GM21381 (cell line): Measurements from ENCODE around the gene MAVS.
"Not testable (repeated sequence)": the region's sequence is repeated elsewhere in the genome, so short reads cannot be mapped to it uniquely, and the experiment has no call there.

Experiments used
- ATAC-seq: cut with Tn5 transposase; IDR thresholded peaks from one replicate; pipeline ENCODE4 v1.9.1; 2021; ENCODE audit warnings: mild to moderate bottlenecking, moderate library complexity; ENCODE audit not compliant: unreplicated experiment

The MAVS gene

DNA sequence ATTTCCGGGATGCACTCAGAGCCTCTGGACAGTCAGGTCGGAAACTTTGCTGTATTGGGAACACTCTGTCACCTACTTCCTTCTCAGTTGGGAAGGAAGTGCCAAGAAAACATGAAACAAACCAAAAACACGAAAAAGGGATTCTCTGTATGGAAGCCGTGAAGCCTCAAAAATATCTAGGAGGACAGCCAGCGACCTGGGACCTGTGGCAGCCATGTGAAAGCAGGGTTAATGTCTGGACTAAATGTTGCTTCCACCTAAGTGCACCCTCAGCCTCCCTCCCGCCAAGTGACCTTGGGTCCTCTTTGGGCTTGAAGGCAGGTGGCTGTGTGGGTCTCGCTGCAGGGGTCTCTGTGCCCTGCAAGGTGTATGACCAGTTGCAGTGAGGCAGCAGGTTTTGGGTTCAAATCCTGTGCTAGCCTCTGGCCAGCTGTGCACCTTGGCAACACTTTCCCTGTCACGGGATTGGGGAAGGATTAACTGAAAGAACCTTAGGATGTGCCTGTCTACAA lies 851 bp downstream of the MAVS start:
- no peak for ATAC-seq

- no peak for ATAC-seq
These were observed 1.9 kb downstream of the MAVS start for GRCh38 chr20:3848565-3848964.

GRCh38 chr20:3854462-3854871 lies 7.8 kb downstream of the MAVS start:
- ATAC-seq: no peak

DNA sequence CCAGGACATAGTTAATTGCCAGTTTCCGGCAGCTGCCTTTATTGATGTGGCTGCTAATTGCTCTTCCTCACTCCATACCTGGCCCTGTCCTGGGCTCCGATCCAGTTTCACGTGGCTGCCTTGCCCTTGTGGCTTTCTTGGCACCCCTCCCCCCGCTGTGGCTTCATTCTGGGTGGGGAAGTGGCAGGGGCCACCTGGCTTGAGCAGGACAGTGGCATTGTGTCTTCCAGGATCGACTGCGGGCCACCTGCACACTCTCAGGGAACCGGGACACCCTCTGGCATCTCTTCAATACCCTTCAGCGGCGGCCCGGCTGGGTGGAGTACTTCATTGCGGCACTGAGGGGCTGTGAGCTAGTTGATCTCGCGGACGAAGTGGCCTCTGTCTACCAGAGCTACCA lies 10.8 kb downstream of the MAVS start:
- ATAC-seq: no peak

DNA sequence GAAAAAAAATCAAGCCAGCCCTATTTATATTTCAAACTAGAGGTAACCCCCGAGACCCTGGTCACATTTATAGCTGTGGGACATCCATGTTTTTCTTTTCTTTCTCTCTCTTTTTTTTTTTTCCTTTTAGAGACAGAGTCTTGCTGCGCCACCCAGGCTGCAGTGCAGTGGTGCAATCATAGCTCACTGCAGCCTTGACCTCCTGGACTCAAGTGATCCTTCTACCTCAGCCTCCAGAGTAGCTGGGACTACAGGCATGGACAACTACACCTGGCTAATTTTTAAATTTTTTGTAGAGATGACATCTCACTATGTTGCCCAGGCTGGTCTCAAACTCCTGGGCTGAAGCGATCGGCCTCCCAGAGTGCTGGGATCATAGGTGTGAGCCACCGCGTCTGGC lies 12.1 kb downstream of the MAVS start:
- no peak for ATAC-seq

DNA sequence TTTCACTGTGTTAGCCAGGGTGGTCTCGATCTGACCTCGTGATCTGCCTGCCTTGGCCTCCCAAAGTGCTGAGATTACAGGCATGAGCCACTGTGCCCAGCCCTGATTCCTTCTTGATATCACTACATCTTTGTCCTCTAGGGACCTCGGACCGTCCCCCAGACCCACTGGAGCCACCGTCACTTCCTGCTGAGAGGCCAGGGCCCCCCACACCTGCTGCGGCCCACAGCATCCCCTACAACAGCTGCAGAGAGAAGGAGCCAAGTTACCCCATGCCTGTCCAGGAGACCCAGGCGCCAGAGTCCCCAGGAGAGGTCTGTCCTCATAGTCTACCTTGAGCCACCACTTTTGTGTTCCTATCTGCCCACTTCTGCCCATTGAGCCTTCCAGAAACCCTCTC lies 14.6 kb downstream of the MAVS start:
- no peak for ATAC-seq

GRCh38 chr20:3862333-3862732 lies 15.7 kb downstream of the MAVS start:
- ATAC-seq: no peak

GRCh38 chr20:3863317-3863716 lies 16.7 kb downstream of the MAVS start:
- ATAC-seq: no peak

DNA sequence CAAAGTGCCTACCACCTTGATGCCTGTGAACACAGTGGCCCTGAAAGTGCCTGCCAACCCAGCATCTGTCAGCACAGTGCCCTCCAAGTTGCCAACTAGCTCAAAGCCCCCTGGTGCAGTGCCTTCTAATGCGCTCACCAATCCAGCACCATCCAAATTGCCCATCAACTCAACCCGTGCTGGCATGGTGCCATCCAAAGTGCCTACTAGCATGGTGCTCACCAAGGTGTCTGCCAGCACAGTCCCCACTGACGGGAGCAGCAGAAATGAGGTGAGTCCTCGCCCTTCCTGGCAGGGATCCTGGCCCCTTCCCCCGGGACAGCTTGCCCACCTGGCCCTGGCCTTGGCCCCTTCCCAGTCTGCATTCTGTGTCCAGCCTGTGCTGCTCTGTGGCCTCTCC lies 17.9 kb downstream of the MAVS start:
- no peak for ATAC-seq

DNA sequence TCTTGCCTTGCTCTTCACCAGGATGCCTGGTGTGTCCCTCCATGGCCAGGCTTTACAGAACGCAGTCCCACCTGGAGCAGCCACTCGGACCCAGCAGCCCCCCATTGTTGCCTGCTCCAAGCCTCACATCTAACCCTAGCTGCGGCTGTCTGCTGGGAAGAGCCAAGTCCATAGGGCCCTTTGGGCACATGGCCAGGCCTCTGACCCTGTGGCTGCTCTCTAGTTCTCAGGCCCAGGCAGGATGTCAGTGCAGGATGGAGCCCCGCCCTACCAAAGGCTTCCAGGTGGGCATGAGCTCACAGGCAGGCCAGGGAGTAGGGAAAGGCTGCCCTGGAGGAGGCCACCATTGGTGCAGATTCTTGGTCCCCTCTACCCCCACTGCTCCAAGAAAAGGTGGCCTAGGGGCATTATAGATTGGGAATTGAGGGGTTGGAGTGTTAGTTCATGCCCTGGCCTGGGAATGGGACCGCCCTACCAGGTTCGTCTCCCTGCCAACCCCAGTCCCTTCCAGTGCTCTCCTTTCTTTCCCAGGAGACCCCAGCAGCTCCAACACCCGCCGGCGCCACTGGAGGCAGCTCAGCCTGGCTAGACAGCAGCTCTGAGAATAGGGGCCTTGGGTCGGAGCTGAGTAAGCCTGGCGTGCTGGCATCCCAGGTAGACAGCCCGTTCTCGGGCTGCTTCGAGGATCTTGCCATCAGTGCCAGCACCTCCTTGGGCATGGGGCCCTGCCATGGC lies 18.7 kb downstream of the MAVS start:
- ATAC-seq: no peak

DNA sequence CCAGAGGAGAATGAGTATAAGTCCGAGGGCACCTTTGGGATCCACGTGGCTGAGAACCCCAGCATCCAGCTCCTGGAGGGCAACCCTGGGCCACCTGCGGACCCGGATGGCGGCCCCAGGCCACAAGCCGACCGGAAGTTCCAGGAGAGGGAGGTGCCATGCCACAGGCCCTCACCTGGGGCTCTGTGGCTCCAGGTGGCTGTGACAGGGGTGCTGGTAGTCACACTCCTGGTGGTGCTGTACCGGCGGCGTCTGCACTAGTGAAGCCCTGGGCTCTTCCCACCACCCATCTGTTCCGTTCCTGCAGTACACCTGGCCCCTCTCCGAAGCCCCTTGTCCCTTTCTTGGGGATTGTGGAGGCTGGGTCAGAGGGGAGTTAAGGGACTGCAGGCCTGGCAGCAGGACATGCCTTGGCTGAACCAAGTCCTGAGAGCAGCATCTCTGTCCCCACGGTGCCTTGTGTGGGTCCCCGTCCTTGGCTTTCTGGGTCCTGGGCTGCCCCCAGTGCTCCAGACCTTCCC lies 19.3 kb downstream of the MAVS start:
- ATAC-seq: no peak

DNA sequence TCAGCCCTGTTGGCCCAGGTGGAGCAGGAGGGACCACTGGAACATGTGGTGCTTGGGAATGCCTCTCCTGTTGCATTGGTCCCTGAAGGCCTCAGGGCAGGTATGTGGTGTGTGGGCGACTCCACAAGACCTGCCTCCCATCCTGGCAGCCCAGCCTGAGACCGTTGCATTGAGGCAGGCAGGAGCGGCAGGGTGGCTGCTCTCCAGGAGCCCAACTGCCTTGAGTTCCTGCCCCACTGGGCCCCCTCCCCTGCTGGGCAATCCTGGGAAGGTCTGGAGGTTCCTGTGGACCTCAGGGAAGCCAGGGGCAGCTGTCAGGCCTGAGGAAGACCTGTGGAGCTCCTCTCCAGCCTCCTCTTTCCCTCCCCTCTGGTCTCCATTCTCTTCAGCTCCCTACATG lies 19.8 kb downstream of the MAVS start:
- no peak for ATAC-seq

GRCh38 chr20:3867802-3868201 lies 21.2 kb downstream of the MAVS start:
- no peak for ATAC-seq

DNA sequence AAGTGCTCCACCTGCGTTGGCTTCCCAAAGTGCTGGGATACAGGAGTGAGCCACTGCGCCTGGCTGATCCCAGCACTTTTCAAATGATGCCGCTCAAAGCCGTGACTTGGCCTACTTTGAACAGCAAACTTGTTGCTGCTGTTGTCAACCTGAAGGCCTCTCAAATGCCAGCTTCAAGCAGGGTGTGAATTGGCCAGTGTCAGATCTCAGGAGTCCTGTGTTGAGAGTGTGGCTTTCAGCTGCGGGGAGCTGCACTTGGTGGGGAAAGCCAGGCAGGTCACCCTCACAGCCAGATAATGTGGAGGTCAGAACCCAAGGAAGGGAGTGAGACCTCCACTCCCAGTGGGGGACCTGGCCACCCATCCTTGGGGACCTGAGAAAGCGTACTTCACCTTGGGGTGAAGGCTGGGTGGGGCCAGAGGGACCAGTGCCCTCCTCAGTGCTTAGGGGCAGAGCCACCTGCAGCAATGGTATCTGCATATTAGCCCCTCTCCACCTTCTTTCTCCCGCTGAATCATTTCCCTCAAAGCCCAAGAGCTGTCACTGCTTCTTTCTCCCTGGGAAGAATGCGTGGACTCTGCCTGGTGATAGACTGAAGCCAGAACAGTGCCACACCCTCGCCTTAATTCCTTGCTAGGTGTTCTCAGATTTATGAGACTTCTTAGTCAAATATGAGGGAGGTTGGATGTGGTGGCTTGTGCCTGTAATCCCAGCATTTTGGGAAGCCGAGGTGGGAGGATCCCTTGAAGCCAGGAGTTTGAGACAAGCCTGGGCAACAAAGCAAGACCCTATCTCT lies 23.4 kb downstream of the MAVS start:
- no peak for ATAC-seq

GRCh38 chr20:3871550-3872265 lies 25.1 kb downstream of the MAVS start:
- ATAC-seq: no peak

DNA sequence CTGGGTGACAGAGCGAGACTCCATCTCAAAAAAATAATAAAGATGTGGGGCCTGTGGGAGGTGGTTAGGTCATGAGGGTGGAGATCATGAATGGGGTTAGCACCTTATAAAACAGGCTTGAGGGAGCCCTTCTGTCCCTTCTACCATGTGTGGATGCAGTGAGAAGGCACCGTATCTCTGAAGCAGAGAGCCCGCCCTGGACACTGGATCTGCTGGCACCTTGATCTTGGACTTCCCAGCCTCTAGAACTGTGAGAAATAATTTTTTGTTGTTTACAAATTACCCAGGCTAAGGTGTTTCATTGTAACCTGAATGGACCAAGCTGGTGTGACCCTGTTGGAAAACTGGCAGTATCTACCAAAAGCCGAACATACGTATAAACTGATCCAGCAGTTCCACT lies 26.9 kb downstream of the MAVS start:
- no peak for ATAC-seq

- ATAC-seq: no peak
These were observed 27.7 kb downstream of the MAVS start for GRCh38 chr20:3874194-3874844.

- ATAC-seq: no peak
These were observed 28.8 kb downstream of the MAVS start for GRCh38 chr20:3875378-3875974.

- ATAC-seq: no peak
These were observed 29.4 kb downstream of the MAVS start for GRCh38 chr20:3876000-3876399.

- no peak for ATAC-seq
These were observed 30.0 kb downstream of the MAVS start for GRCh38 chr20:3876676-3877075.

DNA sequence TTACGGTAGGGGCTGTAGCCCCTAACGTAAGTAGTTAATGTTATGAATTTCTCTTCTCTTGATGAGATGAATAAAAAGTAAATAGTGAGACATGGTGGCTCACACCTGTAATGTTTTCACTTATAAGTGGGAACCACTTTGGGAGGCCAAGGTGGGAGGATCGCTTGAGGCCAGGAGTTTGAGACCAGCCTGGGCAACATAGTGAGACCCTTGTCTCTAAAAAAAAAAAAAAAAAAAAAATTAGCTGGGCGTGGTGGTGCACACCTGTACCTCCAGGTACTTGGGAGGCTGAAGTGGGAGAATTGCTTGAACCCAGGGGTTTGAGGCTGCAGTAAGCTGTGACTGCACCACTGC lies 32.3 kb downstream of the MAVS start:
- ATAC-seq: not testable (repeated sequence)
